22Rv1 (cell line): Measurements from ENCODE around the gene ANKLE2.

Source experiments
- CTCF ChIP-seq: fragments of 450-650 bp; IDR thresholded peaks from 2 replicates; pipeline ENCODE4 v1.5.1; 2017; ENCODE audit warnings: mild to moderate bottlenecking
- ZFX ChIP-seq: fragments of 450-650 bp; IDR thresholded peaks from 2 replicates; pipeline ENCODE4 v1.6.1; 2017; ENCODE audit warnings: antibody characterized with exemption, borderline replicate concordance

GRCh38 chr12:132726386-132726785 lies 35.2 kb downstream of the ANKLE2 start:
- no peak for TF ChIP-seq CTCF
- TF ChIP-seq ZFX = no peak
